Osteocyte (in vitro differentiated cells): Measurements from ENCODE around the gene PHKA1. TPM values are rescaled to one million over a fixed set of nuclear protein-coding genes. Genes with fewer than 3 reads are reported as not detected.

ENCODE experiments used
- DNase-seq: peaks from one replicate; pipeline ENCODE4 v3.0.0; 2021; ENCODE audit warnings: mixed read lengths; ENCODE audit not compliant: unreplicated experiment; ENCODE audit errors: extremely low spot score
- H3K27ac Mint-ChIP-seq: one replicate; pipeline ENCODE4 v1.8.0; 2021; ENCODE audit warnings: mild to moderate bottlenecking, mixed read lengths; ENCODE audit not compliant: unreplicated experiment
- H3K27me3 Mint-ChIP-seq: one replicate; pipeline ENCODE4 v1.8.0; 2021; ENCODE audit warnings: mixed read lengths; ENCODE audit not compliant: unreplicated experiment
- H3K36me3 Mint-ChIP-seq: one replicate; pipeline ENCODE4 v1.8.0; 2021; ENCODE audit warnings: mixed read lengths; ENCODE audit not compliant: unreplicated experiment
- H3K4me1 Mint-ChIP-seq: one replicate; pipeline ENCODE4 v1.8.0; 2021; ENCODE audit warnings: mixed read lengths; ENCODE audit not compliant: unreplicated experiment
- H3K4me3 Mint-ChIP-seq: one replicate; pipeline ENCODE4 v1.8.0; 2021; ENCODE audit warnings: mild to moderate bottlenecking, moderate library complexity, mixed read lengths; ENCODE audit not compliant: unreplicated experiment
- H3K9me3 Mint-ChIP-seq: one replicate; pipeline ENCODE4 v1.8.0; 2021; ENCODE audit warnings: mixed read lengths; ENCODE audit not compliant: unreplicated experiment
- CTCF ChIP-seq: fragments of 200-600 bp; sonication (generic); IDR thresholded peaks from 2 replicates; pipeline ENCODE4 v1.5.0; 2021; ENCODE audit warnings: antibody characterized with exemption, mild to moderate bottlenecking, moderate library complexity
- total RNA-seq: library from RNA; stranded (reverse); gene quantifications from 2 replicates; pipeline ENCODE4 v1.2.1, GENCODE V29; 2021

PHKA1 gene
- total RNA-seq, 1 donor from 2014 or later = 2.6 TPM

GRCh38 chrX:72624194-72624593 lies 89.9 kb downstream of the PHKA1 start:
- TF ChIP-seq CTCF = no peak
- H3K27ac Mint-ChIP-seq = no peak overlapping the region

GRCh38 chrX:72621625-72622485 lies 92.3 kb downstream of the PHKA1 start:
- no peak for DNase-seq
- Mint-ChIP-seq H3K4me1 (peaks cover 24% of the 10 kb centered on the region), H3K9me3 (peaks cover 6% of the 10 kb centered on the region), H3K27ac (peak overlapping the region; percentile 88), H3K36me3 (no peaks in the 10 kb centered on the region), H3K27me3 (no peaks in the 10 kb centered on the region), H3K4me3 (no peak overlapping the region)
- no peak for TF ChIP-seq CTCF

More at GRCh38 chrX:72624194-72624593, 89.9 kb downstream of the PHKA1 start:
- Mint-ChIP-seq H3K4me3 (no peak overlapping the region), H3K27me3 (no peaks in the 10 kb centered on the region), H3K9me3 (peaks cover 6% of the 10 kb centered on the region), H3K36me3 (no peaks in the 10 kb centered on the region), H3K4me1 (peaks cover 24% of the 10 kb centered on the region)
- DNase-seq = no peak

DNA sequence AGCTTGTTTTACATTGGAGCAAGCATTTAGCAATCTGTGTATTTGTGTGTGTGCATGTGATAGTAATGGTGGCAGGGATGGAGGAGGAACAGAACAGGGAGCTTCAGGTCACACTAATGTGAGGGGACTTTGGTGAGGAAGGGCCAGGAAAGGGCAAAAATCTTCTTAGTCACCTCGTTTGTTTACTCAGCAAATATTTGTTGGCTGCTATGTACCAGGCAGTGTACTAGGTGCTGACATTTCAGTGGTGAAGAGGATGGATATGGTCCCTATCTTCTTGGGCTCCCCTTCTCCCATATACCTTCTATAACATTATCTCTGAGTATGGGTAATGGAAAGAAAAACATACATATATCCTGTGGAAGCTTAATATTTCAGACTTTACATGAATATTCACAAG lies 92.9 kb downstream of the PHKA1 start:
- no peaks in the 10 kb centered on the region for H3K27me3 Mint-ChIP-seq
- H3K4me1 Mint-ChIP-seq = peaks cover 24% of the 10 kb centered on the region
- DNase-seq = no peak
- H3K36me3 Mint-ChIP-seq = no peaks in the 10 kb centered on the region
- H3K9me3 Mint-ChIP-seq = peaks cover 6% of the 10 kb centered on the region
- TF ChIP-seq CTCF = no peak
- H3K4me3 Mint-ChIP-seq = no peak overlapping the region
- H3K27ac Mint-ChIP-seq = peak overlapping the region; percentile 88

DNA sequence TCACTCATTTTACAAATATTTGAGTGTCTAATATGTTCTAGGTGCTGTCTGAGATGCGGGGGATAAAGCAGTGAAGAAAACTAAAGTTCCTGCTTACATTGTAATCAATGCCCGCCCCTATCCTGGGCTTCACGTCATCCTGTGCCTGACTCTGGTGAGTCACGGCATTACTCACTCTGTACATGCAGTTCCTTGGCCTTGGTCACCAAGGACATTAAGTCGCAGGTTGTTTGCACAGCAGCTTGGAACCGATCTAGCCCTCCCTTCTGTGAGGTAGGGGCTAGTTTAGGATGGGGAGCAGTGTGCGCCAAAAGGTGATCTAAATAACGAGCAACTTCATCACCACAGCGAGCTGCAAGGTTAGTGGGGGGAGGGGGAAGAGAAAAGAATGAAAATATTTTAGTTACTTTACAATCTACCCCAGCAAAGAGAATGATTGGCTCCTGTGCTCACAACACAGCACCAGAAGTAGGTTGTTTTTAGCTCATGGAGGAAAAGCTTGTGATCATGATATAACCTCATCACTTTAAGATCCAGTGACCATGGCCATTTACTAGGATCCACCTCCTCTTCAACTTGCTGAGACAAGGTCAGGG lies 93.5 kb downstream of the PHKA1 start:
- H3K4me1 Mint-ChIP-seq = peaks cover 24% of the 10 kb centered on the region
- TF ChIP-seq CTCF = no peak
- peaks cover 6% of the 10 kb centered on the region for H3K9me3 Mint-ChIP-seq
- H3K36me3 Mint-ChIP-seq = no peaks in the 10 kb centered on the region
- no peaks in the 10 kb centered on the region for H3K27me3 Mint-ChIP-seq
- no peak overlapping the region for H3K4me3 Mint-ChIP-seq
- peak overlapping the region; percentile 88 for H3K27ac Mint-ChIP-seq
- DNase-seq = no peak

- H3K36me3 Mint-ChIP-seq = no peaks in the 10 kb centered on the region
- no peaks in the 10 kb centered on the region for H3K4me1 Mint-ChIP-seq
- TF ChIP-seq CTCF = peak; percentile 23
- peaks cover 5% of the 10 kb centered on the region for H3K9me3 Mint-ChIP-seq
- no peak for DNase-seq
- H3K4me3 Mint-ChIP-seq = no peak overlapping the region
- no peak overlapping the region for H3K27ac Mint-ChIP-seq
- no peaks in the 10 kb centered on the region for H3K27me3 Mint-ChIP-seq
Observed at GRCh38 chrX:72609313-72609712, 104.8 kb downstream of the PHKA1 start.
